Liver (tissue), 3 donors: Measurements from ENCODE around the gene RGL4.

ENCODE experiments used
- TAF1 ChIP-seq: conservative IDR thresholded peaks from 2 replicates; pipeline ENCODE4 v1.6.1; 2016; ENCODE audit warnings: antibody characterized with exemption, mild to moderate bottlenecking
- TF ChIP-seq, protein P1 (sequence below): fragments of 150-350 bp; IDR thresholded peaks from 2 replicates; pipeline ENCODE4 v1.5.1; 2017; ENCODE audit warnings: improper control_type of control experiment, low read depth, low read length; ENCODE audit not compliant: missing input control
- TF ChIP-seq, protein P2 (sequence below): IDR thresholded peaks from 2 replicates; pipeline ENCODE4 v1.6.1; 2016; ENCODE audit warnings: antibody characterized with exemption
- TF ChIP-seq, protein P3 (sequence below): IDR thresholded peaks from 2 replicates; pipeline ENCODE4 v1.6.1; 2016; ENCODE audit warnings: antibody characterized with exemption
- donor health status: healthy.
- donor health status: healthy.

DNA sequence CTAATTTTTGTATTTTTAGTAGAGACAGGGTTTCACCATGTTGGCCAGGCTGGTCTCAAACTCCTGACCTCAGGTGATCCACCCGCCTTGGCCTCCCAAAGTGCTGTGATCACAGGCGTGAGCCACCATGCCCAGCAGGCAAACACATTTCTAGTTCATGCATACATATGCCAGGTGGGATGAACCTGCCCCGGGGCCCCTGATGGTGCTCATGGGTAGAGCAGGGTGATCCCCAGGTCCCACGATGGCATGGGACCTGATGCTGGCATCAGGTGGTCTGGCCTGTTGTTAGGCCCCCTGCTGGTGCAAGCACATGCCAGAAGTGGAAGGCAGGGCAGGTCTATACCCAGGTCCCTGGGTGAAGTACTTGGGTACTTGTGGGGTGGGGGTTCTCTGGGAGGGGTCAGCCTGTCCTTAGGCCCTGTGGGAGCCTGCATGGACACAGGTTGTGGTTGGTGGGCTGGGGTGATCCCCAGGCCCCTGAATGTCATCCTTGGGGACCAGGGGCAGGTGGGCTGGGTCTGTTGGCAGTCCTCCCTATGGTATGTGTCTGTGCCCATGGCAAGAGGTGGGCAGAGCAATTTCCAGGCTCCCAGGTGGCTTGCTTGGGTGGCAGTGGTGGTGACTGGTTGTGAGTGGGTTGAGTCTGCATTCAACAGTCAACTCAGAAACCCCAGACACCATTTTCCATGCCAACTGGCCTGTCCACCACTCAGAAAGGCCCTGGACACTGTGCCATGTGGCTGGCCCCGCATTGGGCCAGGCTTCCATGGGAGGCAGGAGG lies 9.6 kb upstream of the RGL4 start:
- TF ChIP-seq, protein P1, sequence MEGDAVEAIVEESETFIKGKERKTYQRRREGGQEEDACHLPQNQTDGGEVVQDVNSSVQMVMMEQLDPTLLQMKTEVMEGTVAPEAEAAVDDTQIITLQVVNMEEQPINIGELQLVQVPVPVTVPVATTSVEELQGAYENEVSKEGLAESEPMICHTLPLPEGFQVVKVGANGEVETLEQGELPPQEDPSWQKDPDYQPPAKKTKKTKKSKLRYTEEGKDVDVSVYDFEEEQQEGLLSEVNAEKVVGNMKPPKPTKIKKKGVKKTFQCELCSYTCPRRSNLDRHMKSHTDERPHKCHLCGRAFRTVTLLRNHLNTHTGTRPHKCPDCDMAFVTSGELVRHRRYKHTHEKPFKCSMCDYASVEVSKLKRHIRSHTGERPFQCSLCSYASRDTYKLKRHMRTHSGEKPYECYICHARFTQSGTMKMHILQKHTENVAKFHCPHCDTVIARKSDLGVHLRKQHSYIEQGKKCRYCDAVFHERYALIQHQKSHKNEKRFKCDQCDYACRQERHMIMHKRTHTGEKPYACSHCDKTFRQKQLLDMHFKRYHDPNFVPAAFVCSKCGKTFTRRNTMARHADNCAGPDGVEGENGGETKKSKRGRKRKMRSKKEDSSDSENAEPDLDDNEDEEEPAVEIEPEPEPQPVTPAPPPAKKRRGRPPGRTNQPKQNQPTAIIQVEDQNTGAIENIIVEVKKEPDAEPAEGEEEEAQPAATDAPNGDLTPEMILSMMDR, result no peak
- TF ChIP-seq TAF1, result no peak
- TF ChIP-seq, protein P2, sequence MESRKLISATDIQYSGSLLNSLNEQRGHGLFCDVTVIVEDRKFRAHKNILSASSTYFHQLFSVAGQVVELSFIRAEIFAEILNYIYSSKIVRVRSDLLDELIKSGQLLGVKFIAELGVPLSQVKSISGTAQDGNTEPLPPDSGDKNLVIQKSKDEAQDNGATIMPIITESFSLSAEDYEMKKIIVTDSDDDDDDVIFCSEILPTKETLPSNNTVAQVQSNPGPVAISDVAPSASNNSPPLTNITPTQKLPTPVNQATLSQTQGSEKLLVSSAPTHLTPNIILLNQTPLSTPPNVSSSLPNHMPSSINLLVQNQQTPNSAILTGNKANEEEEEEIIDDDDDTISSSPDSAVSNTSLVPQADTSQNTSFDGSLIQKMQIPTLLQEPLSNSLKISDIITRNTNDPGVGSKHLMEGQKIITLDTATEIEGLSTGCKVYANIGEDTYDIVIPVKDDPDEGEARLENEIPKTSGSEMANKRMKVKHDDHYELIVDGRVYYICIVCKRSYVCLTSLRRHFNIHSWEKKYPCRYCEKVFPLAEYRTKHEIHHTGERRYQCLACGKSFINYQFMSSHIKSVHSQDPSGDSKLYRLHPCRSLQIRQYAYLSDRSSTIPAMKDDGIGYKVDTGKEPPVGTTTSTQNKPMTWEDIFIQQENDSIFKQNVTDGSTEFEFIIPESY, result no peak
- TF ChIP-seq, protein P3, sequence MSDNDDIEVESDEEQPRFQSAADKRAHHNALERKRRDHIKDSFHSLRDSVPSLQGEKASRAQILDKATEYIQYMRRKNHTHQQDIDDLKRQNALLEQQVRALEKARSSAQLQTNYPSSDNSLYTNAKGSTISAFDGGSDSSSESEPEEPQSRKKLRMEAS, result no peak
